Spleen (tissue), 11 donors: ENCODE measurements around the gene APP. TPM values are rescaled to one million over a fixed set of nuclear protein-coding genes. Genes with fewer than 3 reads are reported as not detected.

Experiments
- DNase-seq: peaks from one replicate; pipeline ENCODE4 v3.0.0-alpha.2; 2020
- H3K27ac ChIP-seq, 8 donors: fragments of 200-600 bp; sonication (generic) in 7 of 8; 1 replicate in 4 of 8; 2 replicates in 4 of 8; pipeline versions ENCODE4 v1.5.0 to v1.8.0; 2016 to 2021; ENCODE audit warnings: inconsistent platforms in 4 of 8, mild to moderate bottlenecking in 4 of 8, moderate library complexity in 1 of 8
- H3K27me3 ChIP-seq, 7 donors: fragments of 200-600 bp; sonication (generic) in 6 of 7; replicated peaks in 1 of 7; 1 replicate in 4 of 7; 2 replicates in 3 of 7; pipeline versions ENCODE4 v1.5.0 to v1.8.0; 2016 to 2021; ENCODE audit warnings: inconsistent platforms in 3 of 7, mild to moderate bottlenecking in 1 of 7
- H3K36me3 ChIP-seq, 6 donors: fragments of 200-600 bp; sonication (generic) in 5 of 6; 1 replicate in 4 of 6; 2 replicates in 2 of 6; pipeline versions ENCODE4 v1.5.0 to v1.8.0; 2016 to 2021; ENCODE audit warnings: inconsistent platforms in 2 of 6
- H3K4me1 ChIP-seq, 6 donors: fragments of 200-600 bp; sonication (generic) in 5 of 6; 1 replicate in 3 of 6; 2 replicates in 3 of 6; pipeline versions ENCODE4 v1.5.0 to v1.8.0; 2016 to 2021; ENCODE audit warnings: inconsistent platforms in 3 of 6
- H3K4me3 ChIP-seq, 8 donors: fragments of 200-600 bp; sonication (generic) in 7 of 8; 1 replicate in 4 of 8; 2 replicates in 4 of 8; pipeline versions ENCODE4 v1.5.0 to v1.8.0; 2016 to 2021; ENCODE audit warnings: inconsistent platforms in 4 of 8, mild to moderate bottlenecking in 4 of 8, moderate library complexity in 2 of 8
- H3K9me3 ChIP-seq, 8 donors: fragments of 200-600 bp; sonication (generic) in 7 of 8; 1 replicate in 4 of 8; 2 replicates in 4 of 8; pipeline versions ENCODE4 v1.5.0 to v1.8.0; 2016 to 2021; ENCODE audit warnings: inconsistent platforms in 4 of 8
- CTCF ChIP-seq, 11 experiments: fragments of 200-600 bp in 7 of 11; fragments of 450-650 bp in 4 of 11; sonication (generic) in 4 of 11; IDR thresholded peaks in 8 of 11; conservative IDR thresholded peaks in 3 of 11; 1 replicate in 7 of 11; 2 replicates in 4 of 11; pipeline versions ENCODE4 v1.4.0 to v1.8.0; 2016 to 2021; ENCODE audit warnings: antibody characterized with exemption in 11 of 11, inconsistent platforms in 4 of 11, mild to moderate bottlenecking in 1 of 11
- POLR2A ChIP-seq, 3 donors: fragments of 450-650 bp; IDR thresholded peaks; one replicate each; pipeline ENCODE4 v1.5.1; 2017; ENCODE audit warnings: antibody characterized with exemption in 3 of 3, mild to moderate bottlenecking in 1 of 3
- POLR2AphosphoS5 ChIP-seq, 3 donors: sonication (generic); formaldehyde crosslinking; IDR thresholded peaks; one replicate each; pipeline ENCODE4 v1.5.1; 2017; ENCODE audit warnings: antibody characterized with exemption in 3 of 3
- WGBS, 5 donors: extraction: QIAGEN DNeasy Blood & Tissue Kit in 3 of 5; methylation state at CpG; one replicate each; pipeline versions ENCODE4 v1.1.5 to v1.1.7; 2013 to 2018; 5-methylcytosine and 5-hydroxymethylcytosine counted together
- intact Hi-C: fragments of 100-400 bp; cut with DNase I; formaldehyde crosslinking; loops from one replicate; pipeline ENCODE4 v1.15.0; 2023; ENCODE audit warnings: low total_unique reads
- polyA plus RNA-seq, 3 donors: library from polyadenylated mRNA; stranded (reverse); fragments of 200-250 nt; gene quantifications; one replicate each; pipeline ENCODE4 v1.2.1, GENCODE V29; 2013
- total RNA-seq, 7 donors: library from RNA; depleted of rRNA in 3 of 7; stranded (reverse); fragments of >200 nt in 3 of 7; fragmentation: NEBNext Ultra II Directional in 4 of 7; extraction: Animal tissue kit (Norgen Biotek cat#: 25700) in 4 of 7; gene quantifications; one replicate each; pipeline versions ENCODE4 v1.1.0 to v1.2.1, GENCODE V29; 2016 to 2021
- donor health status: healthy with polysubstance abuse.
- donor health status: DM: no; HTN: no; CAD: no; lungs with moderate emphysema.
- donor health status: DM: no; HTN: no; CAD: no.
- donor health status: Bipolar disorder and iron deficiency.
- donor health status: healthy.
- donor health status: DM: no; HTN: no; CAD: no.
- donor health status: DM: yes; HTN: yes; CAD: no.

Gene APP
- total and polyA plus RNA-seq, 10 donors: 25.3 to 398 (median 282) TPM

- Histone ChIP-seq H3K27ac (no peak overlapping the region), H3K27me3 (no peaks in the 10 kb centered on the region), H3K9me3 (no peaks in the 10 kb centered on the region), H3K4me3 (no peak overlapping the region), H3K36me3 (peaks cover 0 to 6% (median 0%) of the 10 kb centered on the region in 6 donors), H3K4me1 (peaks cover 3 to 31% (median 17%) of the 10 kb centered on the region in 6 donors)
- 88 to 94% (median 90%) methylated on average over 4 of the region's 4 CpGs for WGBS, 5 donors
- TF ChIP-seq POLR2AphosphoS5 (IDR thresholded peaks at IDR 0.05): no peak
- no peak for TF ChIP-seq CTCF (IDR thresholded peaks at IDR 0.05 in 8 of 11, conservative IDR thresholded peaks at IDR 0.05 in 3 of 11)
- no peak for TF ChIP-seq POLR2A (IDR thresholded peaks at IDR 0.05)
- intact Hi-C loops: no loop called here
- no peak for DNase-seq
Measured at GRCh38 chr21:26144031-26144430, 26.5 kb downstream of the APP start.

GRCh38 chr21:26142363-26142762 lies 28.2 kb downstream of the APP start:
- DNase-seq: no peak
- Histone ChIP-seq H3K9me3 (no peaks in the 10 kb centered on the region), H3K4me3 (no peak overlapping the region), H3K27ac (no peak overlapping the region), H3K36me3 (peaks cover 0 to 5% (median 0%) of the 10 kb centered on the region in 6 donors), H3K27me3 (no peaks in the 10 kb centered on the region), H3K4me1 (peaks cover 0 to 19% (median 7%) of the 10 kb centered on the region in 6 donors)
- intact Hi-C loops: no loop called here
- TF ChIP-seq CTCF (IDR thresholded peaks at IDR 0.05 in 8 of 11, conservative IDR thresholded peaks at IDR 0.05 in 3 of 11): no peak
- no peak for TF ChIP-seq POLR2AphosphoS5 (IDR thresholded peaks at IDR 0.05)
- no peak for TF ChIP-seq POLR2A (IDR thresholded peaks at IDR 0.05)
- WGBS, 5 donors: 93 to 99% (median 95%) methylated on average over 5 of the region's 5 CpGs

- no peak overlapping the region for H3K4me3 ChIP-seq
- intact Hi-C loops: no loop called here
- TF ChIP-seq POLR2A (IDR thresholded peaks at IDR 0.05) (no peak), POLR2AphosphoS5 (IDR thresholded peaks at IDR 0.05) (no peak), CTCF (IDR thresholded peaks at IDR 0.05 in 8 of 11, conservative IDR thresholded peaks at IDR 0.05 in 3 of 11) (no peak)
- peaks cover 0 to under 1% (median 0%) of the 10 kb centered on the region in 6 donors for H3K36me3 ChIP-seq
- H3K4me1 ChIP-seq: peaks cover 0 to 31% (median 13%) of the 10 kb centered on the region in 6 donors
- peak overlapping the region in 4 of 8 donors; percentile 11 to 45 (median 34) for H3K27ac ChIP-seq
- H3K9me3 ChIP-seq: no peaks in the 10 kb centered on the region
- no peak for DNase-seq
- no peaks in the 10 kb centered on the region for H3K27me3 ChIP-seq
- WGBS, 5 donors: 54 to 91% (median 71%) methylated on average over 3 of the region's 3 CpGs
Measured at GRCh38 chr21:26140926-26141325, 29.6 kb downstream of the APP start.

GRCh38 chr21:26140164-26140579 lies 30.4 kb downstream of the APP start:
- Histone ChIP-seq H3K27ac (peak overlapping the region in 4 of 8 donors; percentile 11 to 45 (median 34)), H3K4me3 (no peak overlapping the region), H3K4me1 (peaks cover 0 to 31% (median 13%) of the 10 kb centered on the region in 6 donors), H3K27me3 (no peaks in the 10 kb centered on the region), H3K9me3 (no peaks in the 10 kb centered on the region), H3K36me3 (no peaks in the 10 kb centered on the region)
- peak in 1 of 3 donors; percentile 35 for TF ChIP-seq POLR2AphosphoS5 (IDR thresholded peaks at IDR 0.05)
- TF ChIP-seq CTCF (IDR thresholded peaks at IDR 0.05 in 8 of 11, conservative IDR thresholded peaks at IDR 0.05 in 3 of 11): no peak
- intact Hi-C loops: no loop called here
- DNase-seq: no peak
- 64 to 73% (median 69%) methylated on average over 6 of the region's 6 CpGs for WGBS, 5 donors
